ENCODE results near the gene ARHGDIG.
"Not testable (repeated sequence)": the region's sequence is repeated elsewhere in the genome, so short reads cannot be mapped to it uniquely, and the experiment has no call there.

The ARHGDIG gene

DNA sequence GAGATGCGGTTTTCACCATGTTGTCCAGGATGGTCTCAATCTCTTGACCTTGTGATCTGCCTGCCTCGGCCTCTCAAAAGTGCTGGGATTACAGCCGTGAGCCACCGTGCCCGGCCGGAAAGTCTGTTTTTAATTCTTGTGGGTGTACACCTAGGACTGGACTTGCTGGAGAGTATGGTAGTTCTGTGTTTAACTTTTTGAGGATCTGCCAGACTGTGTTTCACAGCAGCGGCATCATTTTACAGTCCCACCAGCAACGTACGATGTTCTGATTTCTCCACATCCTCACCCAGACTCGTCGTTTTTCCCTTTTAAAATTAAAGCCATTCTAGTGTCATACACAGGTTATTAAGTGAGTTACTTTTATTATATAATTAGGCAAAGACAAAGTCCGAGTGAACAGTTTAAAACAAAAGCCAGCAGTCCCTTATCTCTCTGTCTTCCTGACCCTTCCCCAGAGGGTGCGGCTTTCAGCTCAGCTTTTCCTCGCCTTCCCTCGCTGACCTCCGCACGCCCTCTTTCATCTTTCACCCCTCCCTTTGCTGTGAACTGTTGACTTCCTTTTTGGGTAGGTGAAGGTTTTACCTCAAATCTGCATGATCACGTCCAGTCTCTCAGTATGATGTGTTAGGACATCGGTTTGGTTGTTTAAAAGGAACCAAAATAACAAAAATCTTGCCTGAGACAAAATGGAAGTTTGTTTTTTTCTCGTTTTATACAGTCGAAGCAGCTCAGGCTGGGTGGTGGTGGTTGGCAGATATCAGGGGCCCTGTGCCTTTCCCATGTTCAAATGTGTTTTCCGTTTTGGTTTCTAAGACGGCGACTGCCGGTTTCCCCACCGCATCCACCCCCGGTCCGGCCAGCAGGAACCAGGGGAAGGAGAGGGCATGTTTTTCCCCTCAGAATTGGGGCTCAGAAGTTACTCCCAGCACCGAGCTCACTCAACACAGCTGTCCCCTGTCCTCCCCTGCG, 27.7 kb upstream of the ARHGDIG start:
- Histone ChIP-seq H3K36me3 (ENCODE audit: low read length) (no peaks in the 10 kb centered on the region), H2AFZ (ENCODE audit: low read depth, low read length, severe bottlenecking) (no peak overlapping the region), H3K9ac (ENCODE audit: low read length) (no peak overlapping the region), H4K20me1 (ENCODE audit: low read depth, low read length) (no peaks in the 10 kb centered on the region), H3K4me3 (ENCODE audit: insufficient read depth, low read length, poor library complexity, severe bottlenecking) (no peak overlapping the region), H3K4me2 (ENCODE audit: low read depth, low read length, poor library complexity, severe bottlenecking) (no peak overlapping the region), H3K9me3 (ENCODE audit: insufficient read depth, low read length) (no peaks in the 10 kb centered on the region), H3K9me2 (replicated peaks; ENCODE audit: insufficient read depth, low read length) (no peaks in the 10 kb centered on the region), H3K27ac (ENCODE audit: low read depth, low read length) (no peak overlapping the region), H3F3A (ENCODE audit: insufficient read depth) (no peaks in the 10 kb centered on the region), H3K79me2 (ENCODE audit: insufficient read depth, low read length) (no peaks in the 10 kb centered on the region), H3K27me3 (ENCODE audit: low read length) (no peaks in the 10 kb centered on the region)
- TF ChIP-seq EZH2phosphoT487 (conservative IDR thresholded peaks at IDR 0.05; ENCODE audit: low read length) = no peak

DNA sequence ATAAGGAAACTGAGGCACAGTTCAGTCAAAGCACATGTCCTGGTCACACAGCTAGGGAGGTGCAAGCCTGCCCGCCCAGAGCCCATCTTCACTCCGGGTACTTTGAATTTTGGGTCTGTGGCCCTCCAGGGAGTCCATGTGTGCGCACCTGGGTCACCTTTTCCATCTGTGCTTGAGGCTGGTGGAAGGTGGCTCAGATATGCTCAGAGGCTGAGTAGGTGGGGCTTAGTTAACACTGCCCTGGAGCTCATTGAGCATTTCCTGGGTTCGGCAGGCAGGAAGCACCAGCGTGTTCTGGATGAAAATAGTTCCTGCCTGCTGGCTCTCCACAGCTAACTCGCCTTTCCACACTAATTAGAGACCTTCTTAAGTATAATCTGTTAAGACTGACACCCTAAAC, 26.6 kb upstream of the ARHGDIG start:
- H3K4me2 ChIP-seq (ENCODE audit: low read depth, low read length, poor library complexity, severe bottlenecking) = no peak overlapping the region
- no peaks in the 10 kb centered on the region for H3K36me3 ChIP-seq (ENCODE audit: low read length)
- no peak overlapping the region for H3K9ac ChIP-seq (ENCODE audit: low read length)
- no peak overlapping the region for H3K27ac ChIP-seq (ENCODE audit: low read depth, low read length)
- no peaks in the 10 kb centered on the region for H3K27me3 ChIP-seq (ENCODE audit: low read length)
- no peaks in the 10 kb centered on the region for H3F3A ChIP-seq (ENCODE audit: insufficient read depth)
- H3K9me3 ChIP-seq (ENCODE audit: insufficient read depth, low read length) = no peaks in the 10 kb centered on the region
- H2AFZ ChIP-seq (ENCODE audit: low read depth, low read length, severe bottlenecking) = no peak overlapping the region
- no peaks in the 10 kb centered on the region for H3K79me2 ChIP-seq (ENCODE audit: insufficient read depth, low read length)
- TF ChIP-seq EZH2phosphoT487 (conservative IDR thresholded peaks at IDR 0.05; ENCODE audit: low read length) = no peak
- TF ChIP-seq, protein P1, sequence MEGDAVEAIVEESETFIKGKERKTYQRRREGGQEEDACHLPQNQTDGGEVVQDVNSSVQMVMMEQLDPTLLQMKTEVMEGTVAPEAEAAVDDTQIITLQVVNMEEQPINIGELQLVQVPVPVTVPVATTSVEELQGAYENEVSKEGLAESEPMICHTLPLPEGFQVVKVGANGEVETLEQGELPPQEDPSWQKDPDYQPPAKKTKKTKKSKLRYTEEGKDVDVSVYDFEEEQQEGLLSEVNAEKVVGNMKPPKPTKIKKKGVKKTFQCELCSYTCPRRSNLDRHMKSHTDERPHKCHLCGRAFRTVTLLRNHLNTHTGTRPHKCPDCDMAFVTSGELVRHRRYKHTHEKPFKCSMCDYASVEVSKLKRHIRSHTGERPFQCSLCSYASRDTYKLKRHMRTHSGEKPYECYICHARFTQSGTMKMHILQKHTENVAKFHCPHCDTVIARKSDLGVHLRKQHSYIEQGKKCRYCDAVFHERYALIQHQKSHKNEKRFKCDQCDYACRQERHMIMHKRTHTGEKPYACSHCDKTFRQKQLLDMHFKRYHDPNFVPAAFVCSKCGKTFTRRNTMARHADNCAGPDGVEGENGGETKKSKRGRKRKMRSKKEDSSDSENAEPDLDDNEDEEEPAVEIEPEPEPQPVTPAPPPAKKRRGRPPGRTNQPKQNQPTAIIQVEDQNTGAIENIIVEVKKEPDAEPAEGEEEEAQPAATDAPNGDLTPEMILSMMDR (IDR thresholded peaks at IDR 0.05; ENCODE audit: insufficient read depth, low read length, poor library complexity, severe bottlenecking) = no peak
- H3K4me3 ChIP-seq (ENCODE audit: insufficient read depth, low read length, poor library complexity, severe bottlenecking) = no peak overlapping the region
- no peaks in the 10 kb centered on the region for H3K9me2 ChIP-seq (replicated peaks; ENCODE audit: insufficient read depth, low read length)
- no peaks in the 10 kb centered on the region for H4K20me1 ChIP-seq (ENCODE audit: low read depth, low read length)

DNA sequence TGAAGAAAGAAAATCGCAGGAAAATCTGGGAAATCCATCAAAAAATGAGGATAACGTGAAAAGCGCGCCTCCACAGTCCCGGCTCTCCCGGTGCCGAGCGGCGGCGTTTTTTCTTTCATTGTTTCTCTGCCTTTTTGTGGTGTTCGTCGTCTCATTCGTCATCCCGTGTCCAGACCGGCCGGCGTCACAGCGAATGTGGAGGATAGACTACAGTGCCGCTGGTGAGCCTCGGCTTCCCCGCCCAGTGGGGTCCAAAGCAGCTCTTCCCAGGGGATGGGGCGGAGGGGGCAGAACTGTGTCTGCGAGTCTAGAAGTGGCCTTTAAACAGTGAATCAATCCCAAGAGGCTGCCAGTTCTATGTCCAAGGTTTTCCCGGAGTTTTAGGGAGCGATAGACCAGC, 25.9 kb upstream of the ARHGDIG start:
- H4K20me1 ChIP-seq (ENCODE audit: low read depth, low read length) = no peaks in the 10 kb centered on the region
- no peaks in the 10 kb centered on the region for H3K36me3 ChIP-seq (ENCODE audit: low read length)
- no peaks in the 10 kb centered on the region for H3K9me3 ChIP-seq (ENCODE audit: insufficient read depth, low read length)
- no peaks in the 10 kb centered on the region for H3K27me3 ChIP-seq (ENCODE audit: low read length)
- H3K9ac ChIP-seq (ENCODE audit: low read length) = no peak overlapping the region
- TF ChIP-seq, protein P1 (IDR thresholded peaks at IDR 0.05; ENCODE audit: insufficient read depth, low read length, poor library complexity, severe bottlenecking) = no peak
- TF ChIP-seq EZH2phosphoT487 (conservative IDR thresholded peaks at IDR 0.05; ENCODE audit: low read length) = no peak
- no peak overlapping the region for H3K4me3 ChIP-seq (ENCODE audit: insufficient read depth, low read length, poor library complexity, severe bottlenecking)
- H3K79me2 ChIP-seq (ENCODE audit: insufficient read depth, low read length) = no peaks in the 10 kb centered on the region
- H3F3A ChIP-seq (ENCODE audit: insufficient read depth) = no peaks in the 10 kb centered on the region
- no peak overlapping the region for H2AFZ ChIP-seq (ENCODE audit: low read depth, low read length, severe bottlenecking)
- no peaks in the 10 kb centered on the region for H3K9me2 ChIP-seq (replicated peaks; ENCODE audit: insufficient read depth, low read length)
- H3K27ac ChIP-seq (ENCODE audit: low read depth, low read length) = no peak overlapping the region
- H3K4me2 ChIP-seq (ENCODE audit: low read depth, low read length, poor library complexity, severe bottlenecking) = no peak overlapping the region

GRCh38 chr16:255183-255582, 25.2 kb upstream of the ARHGDIG start:
- no peak overlapping the region for H3K4me3 ChIP-seq (ENCODE audit: insufficient read depth, low read length, poor library complexity, severe bottlenecking)

DNA sequence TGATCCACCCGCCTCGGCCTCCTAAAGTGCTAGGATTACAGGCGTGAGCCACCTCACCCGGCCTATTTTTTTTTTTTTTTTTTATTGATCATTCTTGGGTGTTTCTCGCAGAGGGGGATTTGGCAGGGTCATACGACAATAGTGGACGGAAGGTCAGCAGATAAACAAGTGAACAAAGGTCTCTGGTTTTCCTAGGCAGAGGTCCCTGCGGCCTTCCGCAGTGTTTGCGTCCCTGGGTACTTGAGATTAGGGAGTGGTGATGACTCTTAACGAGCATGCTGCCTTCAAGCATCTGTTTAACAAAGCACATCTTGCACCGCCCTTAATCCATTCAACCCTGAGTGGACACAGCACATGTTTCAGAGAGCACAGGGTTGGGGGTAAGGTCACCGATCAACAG, 22.3 kb upstream of the ARHGDIG start:
- not testable (repeated sequence) for H3K79me2 ChIP-seq (ENCODE audit: insufficient read depth, low read length); H3K36me3 ChIP-seq (ENCODE audit: low read length); H3K27me3 ChIP-seq (ENCODE audit: low read length); H2AFZ ChIP-seq (ENCODE audit: low read depth, low read length, severe bottlenecking); H4K20me1 ChIP-seq (ENCODE audit: low read depth, low read length); H3F3A ChIP-seq (ENCODE audit: insufficient read depth); H3K4me2 ChIP-seq (ENCODE audit: low read depth, low read length, poor library complexity, severe bottlenecking); H3K4me3 ChIP-seq (ENCODE audit: insufficient read depth, low read length, poor library complexity, severe bottlenecking); H3K27ac ChIP-seq (ENCODE audit: low read depth, low read length); H3K9ac ChIP-seq (ENCODE audit: low read length); H3K9me3 ChIP-seq (ENCODE audit: insufficient read depth, low read length); H3K9me2 ChIP-seq (replicated peaks; ENCODE audit: insufficient read depth, low read length)

More at GRCh38 chr16:255183-255582, 25.2 kb upstream of the ARHGDIG start:
- H4K20me1 ChIP-seq (ENCODE audit: low read depth, low read length) = no peaks in the 10 kb centered on the region
- no peaks in the 10 kb centered on the region for H3K36me3 ChIP-seq (ENCODE audit: low read length)
- H3K27ac ChIP-seq (ENCODE audit: low read depth, low read length) = no peak overlapping the region
- no peaks in the 10 kb centered on the region for H3K27me3 ChIP-seq (ENCODE audit: low read length)
- no peaks in the 10 kb centered on the region for H3K9me3 ChIP-seq (ENCODE audit: insufficient read depth, low read length)
- H3F3A ChIP-seq (ENCODE audit: insufficient read depth) = no peaks in the 10 kb centered on the region
- H3K4me2 ChIP-seq (ENCODE audit: low read depth, low read length, poor library complexity, severe bottlenecking) = no peak overlapping the region
- H3K9me2 ChIP-seq (replicated peaks; ENCODE audit: insufficient read depth, low read length) = no peaks in the 10 kb centered on the region
- TF ChIP-seq, protein P1 (IDR thresholded peaks at IDR 0.05; ENCODE audit: insufficient read depth, low read length, poor library complexity, severe bottlenecking) = no peak
- TF ChIP-seq EZH2phosphoT487 (conservative IDR thresholded peaks at IDR 0.05; ENCODE audit: low read length) = no peak
- no peak overlapping the region for H3K9ac ChIP-seq (ENCODE audit: low read length)
- H2AFZ ChIP-seq (ENCODE audit: low read depth, low read length, severe bottlenecking) = no peak overlapping the region
- H3K79me2 ChIP-seq (ENCODE audit: insufficient read depth, low read length) = no peaks in the 10 kb centered on the region

Data from SU-DHL-6 (cell line).